ENCODE results near the gene IFIH1. TPM values are rescaled to one million over a fixed set of nuclear protein-coding genes. Genes with fewer than 3 reads are reported as not detected.

The IFIH1 gene
- total and polyA plus RNA-seq, 9 of the 15 experiments (the other 6 are each of a cell fraction or from before 2014, with no cell fraction given) = 0.15 to 1.2 (median 0.60) TPM; not detected in 1

GRCh38 chr2:162253435-162253834 is 65.0 kb downstream of the IFIH1 start:
- no peak overlapping the region for H3K4me3 ChIP-seq
- H3K9me1 ChIP-seq (ENCODE audit: control insufficient read depth, insufficient read depth, low read length) = no peaks in the 10 kb centered on the region
- in situ Hi-C loops (cut with MboI) (no loop called here), intact Hi-C loops (cut with micrococcal nuclease) (no loop called here)
- H3K4me2 ChIP-seq (ENCODE audit: insufficient read depth, low read length) = no peak overlapping the region
- H3K4me1 ChIP-seq (replicated peaks in 1 of 2; ENCODE audit: control insufficient read depth in 2 of 2, insufficient read depth in 2 of 2, low read length in 2 of 2) = no peaks in the 10 kb centered on the region
- H3K36me3 ChIP-seq (ENCODE audit: control insufficient read depth, insufficient read depth, low read length) = no peaks in the 10 kb centered on the region
- H2AFZ ChIP-seq (ENCODE audit: low read depth, low read length) = no peak overlapping the region
- BruUV-seq (replicated peaks) = no TSS peak
- POLR2A ChIA-PET = no interaction called here
- 3% methylated on average over 3 of the region's 3 CpGs for WGBS (ENCODE audit: insufficient coverage, low coverage, missing lambda C conversion rate)
- H3K27ac ChIP-seq (ENCODE audit: extremely low read depth, low read depth, low read length) = no peak overlapping the region
- H3K9me3 ChIP-seq (replicated peaks; ENCODE audit: control insufficient read depth, insufficient read depth, low read depth, low read length) = no peaks in the 10 kb centered on the region; the same call in 1 of the 2 replicates
- CTCF ChIA-PET (ENCODE audit: low intra/inter-chr PET ratio) = no interaction called here
- no peaks in the 10 kb centered on the region for H3K79me2 ChIP-seq (ENCODE audit: control insufficient read depth, insufficient read depth, low read length)
- no peaks in the 10 kb centered on the region for H4K20me1 ChIP-seq (replicated peaks; ENCODE audit: control insufficient read depth, insufficient read depth, low read length)
- no peak for DNase-seq (ENCODE audit: extremely low read depth in 1 of 4, low spot score in 3 of 4)
- no peaks in the 10 kb centered on the region for H3K27me3 ChIP-seq (ENCODE audit: control insufficient read depth in 2 of 2, insufficient read depth in 2 of 2, low read length in 2 of 2)
- H3K9ac ChIP-seq (ENCODE audit: insufficient read depth in 1 of 2, low read depth in 2 of 2, low read length in 2 of 2) = no peak overlapping the region
- no peak for ATAC-seq
- FAIRE-seq = no peak
- no peak for TF ChIP-seq ZBTB9 (CRISPR knock-in tag; IDR thresholded peaks at IDR 0.05)
- no peak for TF ChIP-seq ERF (CRISPR knock-in tag; IDR thresholded peaks at IDR 0.05)
- no peak for TF ChIP-seq ETS2 (tag; IDR thresholded peaks at IDR 0.05; ENCODE audit: borderline replicate concordance, poor library complexity, severe bottlenecking)
- TF ChIP-seq ATF3 (IDR thresholded peaks at IDR 0.05) = no peak
- no peak for TF ChIP-seq ATF3 (CRISPR knock-in tag; conservative IDR thresholded peaks at IDR 0.05)
- TF ChIP-seq PBX2 (CRISPR knock-in tag; IDR thresholded peaks at IDR 0.05; ENCODE audit: low read depth) = no peak
- no peak for TF ChIP-seq PBX2 (tag; conservative IDR thresholded peaks at IDR 0.05; ENCODE audit: low read depth)
- no peak for TF ChIP-seq SMARCC2 (IDR thresholded peaks at IDR 0.05; ENCODE audit: low read depth)
- TF ChIP-seq ZNF551 (CRISPR knock-in tag; IDR thresholded peaks at IDR 0.05) = no peak
- TF ChIP-seq ZNF436 (CRISPR knock-in tag; IDR thresholded peaks at IDR 0.05) = no peak
- TF ChIP-seq CCAR2 (IDR thresholded peaks at IDR 0.05; ENCODE audit: low read depth, low read length) = no peak
- no peak for TF ChIP-seq THAP7 (CRISPR knock-in tag; IDR thresholded peaks at IDR 0.05)
- no peak for TF ChIP-seq FOS (IDR thresholded peaks at IDR 0.05; ENCODE audit: extremely low read depth, insufficient read length)
- no peak for TF ChIP-seq ZNF174 (CRISPR knock-in tag; IDR thresholded peaks at IDR 0.05)
- no peak for TF ChIP-seq ZNF75A (CRISPR knock-in tag; IDR thresholded peaks at IDR 0.05)
- no peak for TF ChIP-seq TCF7 (IDR thresholded peaks at IDR 0.05; ENCODE audit: borderline replicate concordance)
- TF ChIP-seq ZNF212 (CRISPR knock-in tag; IDR thresholded peaks at IDR 0.05) = no peak
- no peak for TF ChIP-seq MEF2D (tag; conservative IDR thresholded peaks at IDR 0.05; ENCODE audit: low read depth)
- TF ChIP-seq ZBTB17 (CRISPR knock-in tag; IDR thresholded peaks at IDR 0.05) = no peak

Measured in K562 (cell line).